Glutamatergic neuron (in vitro differentiated cells): ENCODE data around the gene KLHL36. TPM values are rescaled to one million over a fixed set of nuclear protein-coding genes. Genes with fewer than 3 reads are reported as not detected.
"Not testable (repeated sequence)": the region's sequence is repeated elsewhere in the genome, so short reads cannot be mapped to it uniquely, and the experiment has no call there.

Experiments
- DNase-seq: peaks from one replicate; pipeline ENCODE4 v3.0.0; 2022
- H3K27ac Mint-ChIP-seq: one replicate; pipeline ENCODE4 v1.8.0; 2020; ENCODE audit warnings: mild to moderate bottlenecking, mixed read lengths, inconsistent platforms; ENCODE audit not compliant: unreplicated experiment
- H3K27me3 Mint-ChIP-seq: one replicate; pipeline ENCODE4 v1.8.0; 2020; ENCODE audit warnings: mild to moderate bottlenecking, moderate library complexity, mixed read lengths, inconsistent platforms; ENCODE audit not compliant: unreplicated experiment
- H3K36me3 Mint-ChIP-seq: one replicate; pipeline ENCODE4 v1.8.0; 2020; ENCODE audit warnings: mild to moderate bottlenecking, mixed read lengths, inconsistent platforms; ENCODE audit not compliant: unreplicated experiment
- H3K4me1 Mint-ChIP-seq: one replicate; pipeline ENCODE4 v1.8.0; 2020; ENCODE audit warnings: mild to moderate bottlenecking, low read depth, mixed read lengths, inconsistent platforms; ENCODE audit not compliant: unreplicated experiment
- H3K4me3 Mint-ChIP-seq: one replicate; pipeline ENCODE4 v1.8.0; 2020; ENCODE audit warnings: mild to moderate bottlenecking, mixed read lengths, inconsistent platforms; ENCODE audit not compliant: unreplicated experiment
- H3K9me3 Mint-ChIP-seq: one replicate; pipeline ENCODE4 v1.8.0; 2020; ENCODE audit warnings: mild to moderate bottlenecking, moderate library complexity, mixed read lengths, inconsistent platforms; ENCODE audit not compliant: unreplicated experiment
- total RNA-seq: library from RNA; stranded (reverse); fragmentation: NEBNext Ultra II Directional; extraction: Animal tissue kit (Norgen Biotek cat#: 25700); gene quantifications from one replicate; pipeline ENCODE4 v1.2.1, GENCODE V29; 2021; ENCODE audit not compliant: unreplicated experiment
- TF ChIP-seq, protein P1 (sequence below): fragments of 200-600 bp; sonication (generic); IDR thresholded peaks from one replicate; pipeline ENCODE4 v1.5.0; 2021; ENCODE audit not compliant: partially characterized antibody, unreplicated experiment

Gene KLHL36
- total RNA-seq, 1 donor from 2014 or later, result 38.2 TPM

DNA sequence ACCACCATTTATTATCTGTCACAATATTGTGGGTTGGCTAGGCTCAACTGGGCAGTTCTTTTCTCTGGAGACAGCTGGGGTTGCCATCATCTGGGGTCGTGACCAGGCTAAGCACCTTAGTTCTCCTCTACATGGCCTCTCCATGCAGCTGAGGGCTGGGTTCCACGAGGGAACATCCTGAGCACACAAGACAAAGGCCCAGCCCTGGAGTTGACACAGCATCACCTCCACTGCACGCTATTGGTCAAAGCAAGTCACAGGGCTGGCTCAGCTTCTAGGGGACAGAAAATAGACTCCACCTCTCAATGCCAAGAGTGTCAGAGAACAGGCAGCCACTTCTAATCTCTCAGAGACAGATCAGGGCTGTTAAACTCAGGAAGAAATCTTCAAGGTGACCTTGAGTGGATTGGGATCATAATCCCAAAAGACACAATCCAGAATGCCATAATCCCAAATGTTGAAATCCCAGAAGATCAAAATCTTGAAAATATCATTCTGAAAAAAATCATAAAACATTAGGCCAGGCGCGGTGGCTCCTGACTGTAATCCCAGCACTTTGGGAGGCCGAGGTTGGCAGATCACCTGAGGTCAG, 38.5 kb downstream of the KLHL36 start:
- Mint-ChIP-seq H3K36me3 (peaks cover 5% of the 10 kb centered on the region), H3K9me3 (peaks cover 2% of the 10 kb centered on the region), H3K4me1 (peaks cover 14% of the 10 kb centered on the region)

DNA sequence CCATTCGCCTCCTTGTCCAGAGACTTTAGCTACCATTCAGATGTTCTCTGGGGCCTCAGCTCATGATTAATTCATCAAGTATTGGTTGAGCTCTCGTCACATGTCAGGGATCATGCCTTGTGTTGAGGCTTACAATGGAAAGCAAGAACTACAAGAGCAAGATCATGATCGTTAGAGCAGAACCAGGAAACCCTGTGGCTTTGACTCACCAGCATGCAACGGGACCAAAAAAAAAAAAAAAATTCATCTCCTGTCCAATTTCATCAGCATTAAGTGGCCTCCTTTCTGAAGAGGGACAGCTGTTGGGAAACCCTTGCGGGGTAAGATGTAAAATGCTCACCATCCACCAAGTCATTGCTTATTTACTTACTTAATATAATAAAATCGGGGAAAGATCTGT, 39.4 kb downstream of the KLHL36 start:
- peak overlapping the region; percentile 62 for H3K27ac Mint-ChIP-seq
- H3K27me3 Mint-ChIP-seq, result no peaks in the 10 kb centered on the region
- H3K4me3 Mint-ChIP-seq, result no peak overlapping the region

More for the DNA sequence above, 38.5 kb downstream of the KLHL36 start:
- Mint-ChIP-seq H3K4me3 (no peak overlapping the region), H3K27me3 (no peaks in the 10 kb centered on the region), H3K27ac (no peak overlapping the region)
- DNase-seq, result no peak
- TF ChIP-seq, protein P1, sequence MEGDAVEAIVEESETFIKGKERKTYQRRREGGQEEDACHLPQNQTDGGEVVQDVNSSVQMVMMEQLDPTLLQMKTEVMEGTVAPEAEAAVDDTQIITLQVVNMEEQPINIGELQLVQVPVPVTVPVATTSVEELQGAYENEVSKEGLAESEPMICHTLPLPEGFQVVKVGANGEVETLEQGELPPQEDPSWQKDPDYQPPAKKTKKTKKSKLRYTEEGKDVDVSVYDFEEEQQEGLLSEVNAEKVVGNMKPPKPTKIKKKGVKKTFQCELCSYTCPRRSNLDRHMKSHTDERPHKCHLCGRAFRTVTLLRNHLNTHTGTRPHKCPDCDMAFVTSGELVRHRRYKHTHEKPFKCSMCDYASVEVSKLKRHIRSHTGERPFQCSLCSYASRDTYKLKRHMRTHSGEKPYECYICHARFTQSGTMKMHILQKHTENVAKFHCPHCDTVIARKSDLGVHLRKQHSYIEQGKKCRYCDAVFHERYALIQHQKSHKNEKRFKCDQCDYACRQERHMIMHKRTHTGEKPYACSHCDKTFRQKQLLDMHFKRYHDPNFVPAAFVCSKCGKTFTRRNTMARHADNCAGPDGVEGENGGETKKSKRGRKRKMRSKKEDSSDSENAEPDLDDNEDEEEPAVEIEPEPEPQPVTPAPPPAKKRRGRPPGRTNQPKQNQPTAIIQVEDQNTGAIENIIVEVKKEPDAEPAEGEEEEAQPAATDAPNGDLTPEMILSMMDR, result no peak

DNA sequence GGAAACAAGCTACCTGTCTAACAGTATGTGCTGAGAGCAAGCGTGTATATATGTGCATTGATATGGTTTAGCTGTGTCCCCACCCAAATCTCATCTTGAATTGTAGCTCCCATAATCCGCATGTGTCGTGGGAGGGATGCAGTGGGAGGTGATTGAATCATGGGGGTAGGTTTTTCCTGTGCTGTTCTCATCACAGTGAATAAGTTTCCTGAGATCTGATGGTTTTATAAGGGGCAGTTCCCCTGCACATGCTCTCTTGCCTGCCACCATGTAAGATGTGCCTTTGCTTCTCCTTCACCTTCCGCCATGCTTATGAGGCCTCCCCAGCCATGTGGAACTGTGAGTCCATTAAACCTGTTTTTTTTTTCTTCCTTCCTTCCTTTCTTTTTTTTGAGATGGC, 39.9 kb downstream of the KLHL36 start:
- not testable (repeated sequence) for H3K4me1 Mint-ChIP-seq, H3K27me3 Mint-ChIP-seq, H3K36me3 Mint-ChIP-seq, H3K27ac Mint-ChIP-seq, H3K4me3 Mint-ChIP-seq, H3K9me3 Mint-ChIP-seq, DNase-seq

More for the DNA sequence above, 39.4 kb downstream of the KLHL36 start:
- no peak for DNase-seq
- TF ChIP-seq, protein P1, result no peak
- Mint-ChIP-seq H3K36me3 (peaks cover 5% of the 10 kb centered on the region), H3K4me1 (peaks cover 14% of the 10 kb centered on the region), H3K9me3 (no peaks in the 10 kb centered on the region)

DNA sequence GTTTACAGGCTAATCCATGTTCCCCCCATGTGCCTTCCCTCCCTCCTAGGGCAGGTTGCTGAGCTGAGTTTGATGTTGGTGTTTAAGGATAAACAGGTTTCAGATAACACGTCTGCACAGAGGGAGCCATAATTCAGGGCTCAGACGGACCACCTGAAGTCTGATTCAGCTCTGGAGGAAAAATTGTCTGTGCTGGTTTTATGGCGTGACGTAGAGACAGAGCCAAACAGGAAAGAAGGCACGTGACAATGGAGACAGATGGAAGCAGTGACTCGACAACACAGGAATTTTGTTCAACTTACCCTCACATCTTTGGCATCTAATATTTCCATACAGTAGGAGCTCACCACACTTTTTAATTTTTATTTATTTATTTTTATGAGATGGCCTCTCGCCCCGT, 40.8 kb downstream of the KLHL36 start:
- no peaks in the 10 kb centered on the region for H3K9me3 Mint-ChIP-seq
- H3K4me3 Mint-ChIP-seq, result no peak overlapping the region
- H3K27ac Mint-ChIP-seq, result no peak overlapping the region
- H3K27me3 Mint-ChIP-seq, result no peaks in the 10 kb centered on the region
- H3K4me1 Mint-ChIP-seq, result peaks cover 6% of the 10 kb centered on the region
- peaks cover 5% of the 10 kb centered on the region for H3K36me3 Mint-ChIP-seq
- TF ChIP-seq, protein P1, result no peak
- DNase-seq, result no peak

DNA sequence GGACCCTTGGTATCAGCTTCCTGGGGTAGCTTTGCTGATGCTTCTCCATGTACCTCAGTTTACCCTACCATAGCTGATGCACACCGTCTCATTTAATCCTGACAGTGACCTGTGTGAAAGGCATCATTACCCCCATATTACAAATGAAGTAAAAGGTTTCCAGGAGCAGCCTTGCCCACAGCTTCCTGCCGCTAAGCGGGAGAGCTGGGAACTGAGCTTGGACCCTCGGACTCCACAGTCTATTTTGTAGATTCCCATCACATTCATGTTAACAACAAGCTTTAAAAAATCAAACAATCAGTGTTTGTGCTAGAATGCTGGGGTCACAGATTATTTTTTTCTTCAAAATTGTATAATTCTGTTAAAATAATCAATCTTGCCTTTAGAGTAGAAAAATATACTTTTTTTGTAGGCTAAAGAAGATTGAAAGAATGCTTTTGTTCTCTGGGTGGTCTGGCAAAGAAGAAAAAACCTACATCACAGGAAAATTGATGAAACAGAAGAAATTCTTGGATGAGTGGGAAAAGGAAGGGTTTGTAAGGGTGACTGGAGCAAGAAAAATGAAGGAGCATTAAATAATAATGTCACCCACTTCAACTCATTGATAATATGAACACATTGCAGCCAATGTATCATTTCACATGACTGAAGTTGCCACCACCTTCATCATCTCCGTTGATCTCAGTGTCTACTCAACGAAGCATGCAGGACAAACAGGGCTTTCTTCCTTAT, 41.9 kb downstream of the KLHL36 start:
- TF ChIP-seq, protein P1, result no peak
- Mint-ChIP-seq H3K4me3 (no peak overlapping the region), H3K4me1 (peaks cover 6% of the 10 kb centered on the region), H3K9me3 (no peaks in the 10 kb centered on the region), H3K27me3 (no peaks in the 10 kb centered on the region), H3K27ac (no peak overlapping the region), H3K36me3 (peaks cover 5% of the 10 kb centered on the region)
- no peak for DNase-seq
